T1000 (cell line): ENCODE measurements around the gene DIS3L2.

Experiments used
- DNase-seq: peaks from one replicate; lab custom pipeline; 2025; ENCODE audit warnings: mixed read lengths; lab: John Stamatoyannopoulos, UW

The DIS3L2 gene

GRCh38 chr2:231955758-231956472, 5.6 kb upstream of the DIS3L2 start:
- no peak for DNase-seq

GRCh38 chr2:231957913-231958763, 3.4 kb upstream of the DIS3L2 start:
- DNase-seq = no peak

- DNase-seq = no peak
Measured at GRCh38 chr2:231960810-231961348, 634 bp upstream of the DIS3L2 start.

- DNase-seq = no peak
Measured at GRCh38 chr2:231965102-231965501, 3.6 kb downstream of the DIS3L2 start.

GRCh38 chr2:231966886-231967285, 5.4 kb downstream of the DIS3L2 start:
- no peak for DNase-seq

- DNase-seq = no peak
Measured at GRCh38 chr2:231968820-231969219, 7.3 kb downstream of the DIS3L2 start.

GRCh38 chr2:231970461-231970860, 8.9 kb downstream of the DIS3L2 start:
- no peak for DNase-seq

GRCh38 chr2:231975001-231975400, 13.5 kb downstream of the DIS3L2 start:
- no peak for DNase-seq

GRCh38 chr2:231977430-231977829, 15.9 kb downstream of the DIS3L2 start:
- DNase-seq = no peak

GRCh38 chr2:231984992-231985391, 23.5 kb downstream of the DIS3L2 start:
- DNase-seq = no peak

GRCh38 chr2:231985823-231986261, 24.3 kb downstream of the DIS3L2 start:
- DNase-seq = no peak

GRCh38 chr2:231987124-231987727, 25.7 kb downstream of the DIS3L2 start:
- no peak for DNase-seq

- no peak for DNase-seq
Measured at GRCh38 chr2:231988179-231988866, 26.8 kb downstream of the DIS3L2 start.

- no peak for DNase-seq
Measured at GRCh38 chr2:231991664-231992063, 30.2 kb downstream of the DIS3L2 start.

GRCh38 chr2:231992888-231993287, 31.4 kb downstream of the DIS3L2 start:
- DNase-seq = no peak

- no peak for DNase-seq
Measured at GRCh38 chr2:231996797-231997540, 35.5 kb downstream of the DIS3L2 start.

- DNase-seq = no peak
Measured at GRCh38 chr2:231998046-231998445, 36.5 kb downstream of the DIS3L2 start.

GRCh38 chr2:232000439-232000838, 38.9 kb downstream of the DIS3L2 start:
- DNase-seq = no peak

- no peak for DNase-seq
Measured at GRCh38 chr2:232001073-232001472, 39.6 kb downstream of the DIS3L2 start.

GRCh38 chr2:232006253-232006652, 44.7 kb downstream of the DIS3L2 start:
- DNase-seq = no peak
